ENCODE measurements around the gene ADGRG6.

DNA sequence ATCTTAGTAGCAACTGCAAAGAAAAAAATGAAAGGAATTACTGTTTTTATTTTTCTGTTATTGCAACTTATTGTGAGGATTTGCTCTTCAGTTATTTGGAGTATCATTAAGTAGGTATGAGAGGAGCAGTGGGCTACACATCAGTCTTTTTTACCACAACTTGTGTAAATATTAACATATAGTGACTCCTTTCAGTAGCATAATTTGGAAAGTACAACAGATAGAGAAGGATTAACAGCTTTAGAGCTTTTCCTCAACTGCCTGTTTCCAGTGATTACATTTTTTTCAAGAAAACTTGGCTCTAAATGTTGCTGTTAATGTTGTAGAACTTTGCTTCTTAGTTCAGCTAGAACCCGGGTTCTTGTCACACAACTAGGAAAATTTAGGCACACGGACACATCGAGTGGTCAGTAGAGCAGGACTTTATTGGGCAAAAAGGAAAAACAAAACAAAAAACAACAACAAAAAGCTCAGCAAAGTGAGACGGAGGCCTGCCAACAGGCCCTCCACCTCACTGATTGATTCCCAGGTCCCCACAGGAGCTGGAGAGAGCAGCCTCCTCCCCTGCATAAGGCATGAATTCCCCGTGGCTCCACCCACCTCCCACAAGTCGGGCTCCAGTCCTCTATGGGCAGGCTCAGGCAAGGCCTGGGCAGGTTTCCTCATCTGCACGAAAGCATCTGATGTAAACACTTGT is 75.1 kb downstream of the ADGRG6 start:
- TF ChIP-seq, protein P1, sequence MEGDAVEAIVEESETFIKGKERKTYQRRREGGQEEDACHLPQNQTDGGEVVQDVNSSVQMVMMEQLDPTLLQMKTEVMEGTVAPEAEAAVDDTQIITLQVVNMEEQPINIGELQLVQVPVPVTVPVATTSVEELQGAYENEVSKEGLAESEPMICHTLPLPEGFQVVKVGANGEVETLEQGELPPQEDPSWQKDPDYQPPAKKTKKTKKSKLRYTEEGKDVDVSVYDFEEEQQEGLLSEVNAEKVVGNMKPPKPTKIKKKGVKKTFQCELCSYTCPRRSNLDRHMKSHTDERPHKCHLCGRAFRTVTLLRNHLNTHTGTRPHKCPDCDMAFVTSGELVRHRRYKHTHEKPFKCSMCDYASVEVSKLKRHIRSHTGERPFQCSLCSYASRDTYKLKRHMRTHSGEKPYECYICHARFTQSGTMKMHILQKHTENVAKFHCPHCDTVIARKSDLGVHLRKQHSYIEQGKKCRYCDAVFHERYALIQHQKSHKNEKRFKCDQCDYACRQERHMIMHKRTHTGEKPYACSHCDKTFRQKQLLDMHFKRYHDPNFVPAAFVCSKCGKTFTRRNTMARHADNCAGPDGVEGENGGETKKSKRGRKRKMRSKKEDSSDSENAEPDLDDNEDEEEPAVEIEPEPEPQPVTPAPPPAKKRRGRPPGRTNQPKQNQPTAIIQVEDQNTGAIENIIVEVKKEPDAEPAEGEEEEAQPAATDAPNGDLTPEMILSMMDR (IDR thresholded peaks at IDR 0.05), result no peak
- TF ChIP-seq EZH2 (IDR thresholded peaks at IDR 0.05) (no peak), EZH2phosphoT487 (IDR thresholded peaks at IDR 0.05) (no peak)
